Muscle layer of colon (tissue), 2 donors: Measurements from ENCODE around the gene ABCF3.

Experiments used
- H3K27ac ChIP-seq: one replicate; pipeline ENCODE4 v1.7.0; 2013; ENCODE audit warnings: low read depth, mild to moderate bottlenecking, low read length, moderate library complexity
- H3K27me3 ChIP-seq, 2 donors: one replicate each; pipeline ENCODE4 v1.7.0; 2013; ENCODE audit warnings: low read length in 2 of 2, mild to moderate bottlenecking in 2 of 2; ENCODE audit not compliant: insufficient read depth in 2 of 2, control insufficient read depth in 1 of 2
- H3K36me3 ChIP-seq: one replicate; pipeline ENCODE4 v1.7.0; 2013; ENCODE audit warnings: mild to moderate bottlenecking, low read length; ENCODE audit not compliant: insufficient read depth
- H3K4me1 ChIP-seq: one replicate; pipeline ENCODE4 v1.7.0; 2013; ENCODE audit warnings: mild to moderate bottlenecking, low read length; ENCODE audit not compliant: insufficient read depth
- H3K4me3 ChIP-seq, 2 donors: one replicate each; pipeline ENCODE4 v1.7.0; 2013; ENCODE audit warnings: low read length in 2 of 2, low read depth in 1 of 2, mild to moderate bottlenecking in 1 of 2, moderate library complexity in 1 of 2
- H3K9ac ChIP-seq: one replicate; pipeline ENCODE4 v1.7.0; 2013; ENCODE audit warnings: low read length
- H3K9me3 ChIP-seq: one replicate; pipeline ENCODE4 v1.7.0; 2013; ENCODE audit warnings: mild to moderate bottlenecking, low read length
- donor health status: abdominal sarcoma.
- donor health status: Adenocarcinoma of cecum.

The ABCF3 gene

DNA sequence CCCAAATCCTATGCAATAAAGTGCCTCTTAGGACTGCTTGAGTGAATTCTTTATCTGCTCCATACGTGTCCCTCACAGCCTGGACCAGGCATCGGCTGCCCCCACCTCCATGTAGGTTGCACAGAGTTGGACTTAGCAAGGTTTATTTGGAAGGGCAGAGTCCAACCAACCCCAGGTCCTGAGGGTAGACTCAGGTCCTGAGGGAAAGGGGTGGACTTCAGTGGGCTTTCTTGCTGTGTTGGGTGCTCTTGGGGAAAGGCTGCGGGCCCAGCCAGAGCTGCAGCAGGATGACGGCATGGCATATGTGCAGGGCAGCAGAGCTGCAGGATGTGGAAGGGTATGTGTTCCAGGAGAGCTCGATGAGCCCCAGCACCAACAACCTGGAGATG is 56.3 kb downstream of the ABCF3 start:
- peaks cover 0 to 30% of the 10 kb centered on the region in 2 donors for H3K27me3 ChIP-seq
- no peaks in the 10 kb centered on the region for H3K4me1 ChIP-seq
- no peaks in the 10 kb centered on the region for H3K9me3 ChIP-seq
- no peak overlapping the region for H3K4me3 ChIP-seq
- H3K36me3 ChIP-seq = peaks cover 33% of the 10 kb centered on the region
- H3K27ac ChIP-seq = no peak overlapping the region
- H3K9ac ChIP-seq = no peak overlapping the region
